Prostate gland (tissue), 2 donors: ENCODE results near the gene DNAH14. TPM values are rescaled to one million over a fixed set of nuclear protein-coding genes. Genes with fewer than 3 reads are reported as not detected.
A peak's percentile ranks its signal among the peaks of the same experiment; 100 is the strongest.
"Not testable (repeated sequence)": the region's sequence is repeated elsewhere in the genome, so short reads cannot be mapped to it uniquely, and the experiment has no call there.

ENCODE experiments used
- DNase-seq: peaks from one replicate; pipeline ENCODE4 v3.0.0-alpha.2; 2019; ENCODE audit warnings: low spot score
- H3K27ac ChIP-seq, 2 donors: fragments of 200-600 bp; sonication (generic); 2 replicates each; pipeline ENCODE4 v1.5.1; 2017 to 2019
- H3K27me3 ChIP-seq: fragments of 200-600 bp; sonication (generic); replicated peaks from 2 replicates; pipeline ENCODE4 v1.5.1; 2019; ENCODE audit not compliant: insufficient read depth
- H3K36me3 ChIP-seq, 2 donors: fragments of 200-600 bp; sonication (generic); 1 replicate in 1 of 2; 2 replicates in 1 of 2; pipeline versions ENCODE4 v1.5.1 to v1.8.1; 2017 to 2019
- H3K4me1 ChIP-seq: fragments of 200-600 bp; sonication (generic); replicated peaks from 2 replicates; pipeline ENCODE4 v1.5.1; 2019
- H3K4me3 ChIP-seq, 2 donors: fragments of 200-600 bp; sonication (generic); 2 replicates each; pipeline ENCODE4 v1.5.1; 2017 to 2019
- H3K9me3 ChIP-seq: fragments of 200-600 bp; sonication (generic); 2 replicates; pipeline ENCODE4 v1.5.1; 2017
- CTCF ChIP-seq, 4 experiments: fragments of 200-600 bp in 2 of 4; fragments of 450-650 bp in 2 of 4; sonication (generic) in 2 of 4; IDR thresholded peaks; 1 replicate in 3 of 4; 2 replicates in 1 of 4; pipeline ENCODE4 v1.5.1; 2016 to 2019; ENCODE audit warnings: antibody characterized with exemption in 4 of 4, mild to moderate bottlenecking in 2 of 4, moderate library complexity in 2 of 4
- POLR2A ChIP-seq: fragments of 450-650 bp; IDR thresholded peaks from one replicate; pipeline ENCODE4 v1.6.1; 2016; ENCODE audit warnings: antibody characterized with exemption, mild to moderate bottlenecking
- POLR2AphosphoS5 ChIP-seq: sonication (generic); formaldehyde crosslinking; IDR thresholded peaks from one replicate; pipeline ENCODE4 v1.6.1; 2017; ENCODE audit warnings: antibody characterized with exemption
- WGBS: methylation state at CpG from one replicate; pipeline ENCODE4 v1.1.5; 2018; 5-methylcytosine and 5-hydroxymethylcytosine counted together
- intact Hi-C: fragments of 100-400 bp; cut with DNase I; formaldehyde crosslinking; loops from one replicate; pipeline ENCODE4 v1.14.2; 2022
- total RNA-seq, 2 donors: library from RNA; depleted of rRNA; stranded (reverse); fragments of >200 nt; gene quantifications; one replicate each; pipeline ENCODE4 v1.1.0, GENCODE V29; 2016

DNAH14 gene
- total RNA-seq, 2 donors from 2014 or later: 16.5 to 26.8 TPM

GRCh38 chr1:225318706-225319575 is 389.5 kb downstream of the DNAH14 start:
- Histone ChIP-seq H3K4me1 (no peaks in the 10 kb centered on the region), H3K27ac (no peak overlapping the region), H3K9me3 (no peaks in the 10 kb centered on the region), H3K27me3 (peaks cover 3% of the 10 kb centered on the region), H3K36me3 (no peaks in the 10 kb centered on the region), H3K4me3 (no peak overlapping the region)
- 36% methylated on average over 4 of the region's 4 CpGs for WGBS
- TF ChIP-seq POLR2AphosphoS5 (no peak), CTCF (IDR thresholded peaks at IDR 0.05) (peak in 3 of 4 experiments; percentile 58 to 64 (median 63))
- intact Hi-C loops: loop anchor here (5.0 kb wide), 1 partner anchor 658 kb away; no protein-coding TSS in a partner anchor
- DNase-seq: peak; percentile 24

DNA sequence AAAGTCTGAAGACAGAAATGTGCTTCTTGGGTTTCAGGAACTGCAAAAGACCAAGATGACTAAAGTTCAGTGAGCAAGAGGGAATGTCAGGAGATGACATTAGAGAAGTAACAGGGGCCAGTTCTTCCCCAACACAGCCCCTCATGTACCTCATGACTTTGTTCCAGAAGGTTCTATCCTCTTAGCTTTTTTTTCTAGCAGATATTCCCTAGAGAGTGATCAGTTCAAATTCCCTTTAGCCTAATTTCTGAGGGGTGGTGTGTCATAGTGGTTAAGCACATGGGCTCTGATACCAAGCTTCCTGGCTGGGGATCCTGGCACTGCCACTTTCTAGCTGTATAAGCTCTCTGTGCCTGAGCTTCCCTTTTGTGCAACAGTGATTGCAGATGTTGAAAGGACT is 390.4 kb downstream of the DNAH14 start:
- no peak overlapping the region for H3K4me3 ChIP-seq
- H3K27me3 ChIP-seq: peaks cover 3% of the 10 kb centered on the region
- intact Hi-C loops: loop anchor here (5.0 kb wide), 1 partner anchor 657 kb away; no protein-coding TSS in a partner anchor

DNA sequence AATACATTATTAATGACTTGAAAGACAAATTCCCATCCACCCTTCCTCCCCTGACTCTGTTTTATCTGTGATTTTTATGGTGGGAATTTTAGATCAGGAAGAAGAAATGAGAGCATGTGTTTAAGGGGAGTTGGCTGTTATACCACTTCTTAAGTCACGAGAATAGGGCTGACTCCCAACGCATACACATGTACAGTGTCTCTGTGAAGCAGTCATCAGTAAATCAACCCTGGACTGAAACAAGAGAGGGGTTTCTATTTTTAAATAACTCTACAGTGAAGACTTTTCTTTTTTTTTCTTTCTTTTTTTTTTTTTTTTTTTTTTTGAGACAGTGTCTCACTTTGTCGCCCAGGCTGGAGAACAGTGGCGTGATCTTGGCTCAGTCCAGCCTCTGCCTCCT is 392.3 kb downstream of the DNAH14 start:
- H3K27ac ChIP-seq: no peak overlapping the region
- no peak for TF ChIP-seq CTCF (IDR thresholded peaks at IDR 0.05)
- no peak for TF ChIP-seq POLR2A
- TF ChIP-seq POLR2AphosphoS5: no peak
- H3K4me3 ChIP-seq: no peak overlapping the region
- H3K9me3 ChIP-seq: no peaks in the 10 kb centered on the region
- H3K36me3 ChIP-seq: no peaks in the 10 kb centered on the region
- peaks cover 3% of the 10 kb centered on the region for H3K27me3 ChIP-seq
- no peak for DNase-seq
- no peaks in the 10 kb centered on the region for H3K4me1 ChIP-seq
- 97% methylated on average over 4 of the region's 4 CpGs for WGBS
- intact Hi-C loops: no loop called here

More for the DNA sequence above, 390.4 kb downstream of the DNAH14 start:
- Histone ChIP-seq H3K9me3 (no peaks in the 10 kb centered on the region), H3K36me3 (no peaks in the 10 kb centered on the region), H3K4me1 (no peaks in the 10 kb centered on the region), H3K27ac (no peak overlapping the region)
- no peak for DNase-seq
- TF ChIP-seq POLR2AphosphoS5: no peak
- no peak for TF ChIP-seq CTCF (IDR thresholded peaks at IDR 0.05)
- TF ChIP-seq POLR2A: no peak

DNA sequence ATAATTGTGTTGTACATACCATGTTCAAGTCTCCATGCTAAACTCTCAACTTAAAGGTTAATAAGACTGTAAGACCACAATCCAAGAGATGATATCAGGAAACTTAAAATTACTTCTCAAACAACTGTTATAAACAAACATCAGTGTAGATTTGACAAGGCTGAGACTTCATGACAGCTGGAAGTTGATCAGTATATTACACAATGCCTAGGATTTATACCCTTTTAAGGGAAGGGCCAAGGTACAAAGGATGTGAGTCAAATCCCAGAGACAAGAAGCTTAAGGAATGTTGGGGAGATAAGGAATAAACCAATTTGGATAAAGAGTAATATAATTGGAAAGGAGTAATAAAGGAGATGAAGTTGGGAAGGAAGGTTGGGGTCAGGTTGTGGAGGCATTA is 399.6 kb downstream of the DNAH14 start:
- TF ChIP-seq CTCF (IDR thresholded peaks at IDR 0.05): no peak
- TF ChIP-seq POLR2A: no peak
- no peak for DNase-seq
- intact Hi-C loops: no loop called here

GRCh38 chr1:225329996-225330395 is 400.5 kb downstream of the DNAH14 start:
- intact Hi-C loops, DNase-seq, H3K27ac ChIP-seq, H3K27me3 ChIP-seq, H3K4me3 ChIP-seq, H3K9me3 ChIP-seq, H3K4me1 ChIP-seq, H3K36me3 ChIP-seq: not testable (repeated sequence)
- WGBS: 94% methylated on average over 1 of the region's 1 CpG

More for the DNA sequence above, 399.6 kb downstream of the DNAH14 start:
- no peaks in the 10 kb centered on the region for H3K27me3 ChIP-seq
- no peaks in the 10 kb centered on the region for H3K9me3 ChIP-seq
- no peak overlapping the region for H3K4me3 ChIP-seq
- H3K36me3 ChIP-seq: no peaks in the 10 kb centered on the region
- no peak overlapping the region for H3K27ac ChIP-seq
- H3K4me1 ChIP-seq: no peaks in the 10 kb centered on the region
